Neural cell (in vitro differentiated cells): ENCODE measurements around the gene PHETA2. TPM values are rescaled to one million over a fixed set of nuclear protein-coding genes. Genes with fewer than 3 reads are reported as not detected.
"Not testable (repeated sequence)": the region's sequence is repeated elsewhere in the genome, so short reads cannot be mapped to it uniquely, and the experiment has no call there.

Source experiments
- H2AFZ ChIP-seq: fragments of 200-600, 300-800 bp; sonication (generic), shearing (Covaris generic); 2 replicates; pipeline ENCODE4 v1.6.0; 2014; ENCODE audit warnings: low read depth, mild to moderate bottlenecking, antibody characterized with exemption, low read length, moderate library complexity
- H3F3A ChIP-seq: fragments of 200-600 bp; shearing (Covaris generic); 2 replicates; pipeline ENCODE4 v1.6.1; 2016; ENCODE audit warnings: mild to moderate bottlenecking, moderate library complexity, mixed read lengths, antibody characterized with exemption, low read length; ENCODE audit not compliant: insufficient read depth, poor library complexity, severe bottlenecking
- H3K27ac ChIP-seq: fragments of 200-600, 300-800 bp; sonication (generic), shearing (Covaris generic); 2 replicates; pipeline ENCODE4 v1.5.1; 2014; ENCODE audit warnings: mild to moderate bottlenecking, low read length, moderate library complexity
- H3K27me3 ChIP-seq: fragments of 300-800, 200-600 bp; sonication (generic), shearing (Covaris generic); 2 replicates; pipeline ENCODE4 v1.6.0; 2014; ENCODE audit warnings: mild to moderate bottlenecking, low read depth, low read length, moderate library complexity; ENCODE audit not compliant: insufficient read depth
- H3K36me3 ChIP-seq: fragments of 300-800, 200-600 bp; sonication (generic), shearing (Covaris generic); 2 replicates; pipeline ENCODE4 v1.5.1; 2014; ENCODE audit warnings: mild to moderate bottlenecking, antibody characterized with exemption, low read length, moderate library complexity; ENCODE audit not compliant: insufficient read depth
- H3K4me2 ChIP-seq: fragments of 300-800, 200-600 bp; sonication (generic), shearing (Covaris generic); 2 replicates; pipeline ENCODE4 v1.6.0; 2014; ENCODE audit warnings: mild to moderate bottlenecking, low read length
- H3K4me3 ChIP-seq: fragments of 300-800, 200-600 bp; sonication (generic), shearing (Covaris generic); 2 replicates; pipeline ENCODE4 v1.5.1; 2014; ENCODE audit warnings: mild to moderate bottlenecking, low read length, moderate library complexity
- H3K79me2 ChIP-seq: fragments of 200-600 bp; shearing (Covaris generic); replicated peaks from 2 replicates; pipeline ENCODE4 v1.6.0; 2014; ENCODE audit warnings: mild to moderate bottlenecking, low read length, moderate library complexity; ENCODE audit not compliant: insufficient read depth
- H3K9ac ChIP-seq: fragments of 300-800, 200-600 bp; sonication (generic), shearing (Covaris generic); 2 replicates; pipeline ENCODE4 v1.6.1; 2016; ENCODE audit warnings: mild to moderate bottlenecking, low read length, mixed read lengths
- H3K9me2 ChIP-seq: fragments of 200-600 bp; shearing (Covaris generic); 2 replicates; pipeline ENCODE4 v1.6.1; 2016; ENCODE audit warnings: mild to moderate bottlenecking, low read length, mixed read lengths; ENCODE audit not compliant: insufficient read depth
- H3K9me3 ChIP-seq: fragments of 200-600, 300-800 bp; sonication (generic), shearing (Covaris generic); 2 replicates; pipeline ENCODE4 v1.6.1; 2016; ENCODE audit warnings: mild to moderate bottlenecking, mixed run types, low read length, moderate library complexity, mixed read lengths
- H4K20me1 ChIP-seq: fragments of 200-600 bp; shearing (Covaris generic); 2 replicates; pipeline ENCODE4 v1.6.1; 2016; ENCODE audit warnings: mild to moderate bottlenecking, mixed run types; ENCODE audit not compliant: insufficient read depth
- EP300 ChIP-seq: fragments of 450-650 bp; conservative IDR thresholded peaks from 2 replicates; pipeline ENCODE4 v1.6.1; 2014; ENCODE audit warnings: antibody characterized with exemption, mild to moderate bottlenecking, moderate library complexity; ENCODE audit not compliant: poor library complexity, severe bottlenecking
- EZH2 ChIP-seq: fragments of 200-600, 300-800 bp; shearing (Covaris generic), sonication (generic); IDR thresholded peaks from 2 replicates; pipeline ENCODE4 v1.6.1; 2014; ENCODE audit warnings: antibody characterized with exemption, low read length, borderline replicate concordance, mild to moderate bottlenecking; ENCODE audit not compliant: insufficient read depth, poor library complexity, severe bottlenecking
- MXI1 ChIP-seq: fragments of 450-650 bp; conservative IDR thresholded peaks from 2 replicates; pipeline ENCODE4 v1.6.1; 2014; ENCODE audit warnings: antibody characterized with exemption, mild to moderate bottlenecking; ENCODE audit not compliant: poor library complexity, severe bottlenecking
- POLR2AphosphoS5 ChIP-seq: IDR thresholded peaks from 2 replicates; pipeline ENCODE4 v1.6.1; 2012
- RAD21 ChIP-seq: fragments of 450-650 bp; conservative IDR thresholded peaks from 2 replicates; pipeline ENCODE4 v1.6.1; 2014; ENCODE audit warnings: antibody characterized with exemption, mild to moderate bottlenecking, moderate library complexity
- SMC3 ChIP-seq: fragments of 450-650 bp; conservative IDR thresholded peaks from 2 replicates; pipeline ENCODE4 v1.6.1; 2014; ENCODE audit warnings: antibody characterized with exemption, mild to moderate bottlenecking, moderate library complexity; ENCODE audit not compliant: poor library complexity
- TAF1 ChIP-seq: IDR thresholded peaks from 2 replicates; pipeline ENCODE4 v1.6.1; 2012; ENCODE audit warnings: low read depth
- polyA plus RNA-seq: library from polyadenylated mRNA; depleted of rRNA; stranded (reverse); fragments of >200 nt; gene quantifications from 2 replicates; pipeline ENCODE4 v1.2.3, GENCODE V29; 2014
- TF ChIP-seq, protein P1 (sequence below): IDR thresholded peaks from 2 replicates; pipeline ENCODE4 v1.6.1; 2012; ENCODE audit warnings: borderline replicate concordance
- TF ChIP-seq, protein P2 (sequence below): fragments of 450-650 bp; IDR thresholded peaks from 2 replicates; pipeline ENCODE4 v1.5.1; 2014; ENCODE audit warnings: antibody characterized with exemption, mild to moderate bottlenecking, moderate library complexity; ENCODE audit not compliant: poor library complexity, severe bottlenecking

The PHETA2 gene
- polyA plus RNA-seq, 1 donor from 2014 or later, result 0.42 TPM

DNA sequence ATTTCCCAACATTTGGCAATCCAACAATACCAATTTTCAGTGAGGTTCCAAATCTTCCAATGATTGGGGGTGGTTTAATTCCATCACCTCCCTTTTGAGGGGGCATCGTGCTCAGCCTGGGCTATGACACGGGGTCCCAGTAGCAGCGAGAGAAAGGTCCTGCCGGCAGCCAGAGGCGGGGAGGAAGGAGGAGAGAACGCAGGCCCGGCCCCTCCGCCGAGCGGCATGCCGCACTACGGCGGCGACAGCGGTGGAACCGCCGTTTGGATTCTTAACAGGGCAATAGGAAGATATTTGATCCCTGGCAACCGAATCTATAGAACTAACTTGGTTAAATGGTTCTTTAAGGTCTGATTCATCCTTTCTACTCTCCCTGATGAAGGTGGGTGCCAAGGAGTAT, 34.8 kb downstream of the PHETA2 start:
- Histone ChIP-seq H4K20me1 (no peaks in the 10 kb centered on the region), H3K4me3 (no peak overlapping the region), H3K9ac (no peak overlapping the region), H3K36me3 (no peaks in the 10 kb centered on the region), H3K79me2 (no peaks in the 10 kb centered on the region), H3K27me3 (no peaks in the 10 kb centered on the region), H3K27ac (no peak overlapping the region), H3K4me2 (no peak overlapping the region), H3K9me2 (no peaks in the 10 kb centered on the region), H3F3A (no peaks in the 10 kb centered on the region), H2AFZ (no peak overlapping the region), H3K9me3 (no peaks in the 10 kb centered on the region)
- TF ChIP-seq MXI1 (no peak), EZH2 (no peak), EP300 (no peak), RAD21 (no peak), SMC3 (no peak), TAF1 (no peak), POLR2AphosphoS5 (no peak)
- TF ChIP-seq, protein P1, sequence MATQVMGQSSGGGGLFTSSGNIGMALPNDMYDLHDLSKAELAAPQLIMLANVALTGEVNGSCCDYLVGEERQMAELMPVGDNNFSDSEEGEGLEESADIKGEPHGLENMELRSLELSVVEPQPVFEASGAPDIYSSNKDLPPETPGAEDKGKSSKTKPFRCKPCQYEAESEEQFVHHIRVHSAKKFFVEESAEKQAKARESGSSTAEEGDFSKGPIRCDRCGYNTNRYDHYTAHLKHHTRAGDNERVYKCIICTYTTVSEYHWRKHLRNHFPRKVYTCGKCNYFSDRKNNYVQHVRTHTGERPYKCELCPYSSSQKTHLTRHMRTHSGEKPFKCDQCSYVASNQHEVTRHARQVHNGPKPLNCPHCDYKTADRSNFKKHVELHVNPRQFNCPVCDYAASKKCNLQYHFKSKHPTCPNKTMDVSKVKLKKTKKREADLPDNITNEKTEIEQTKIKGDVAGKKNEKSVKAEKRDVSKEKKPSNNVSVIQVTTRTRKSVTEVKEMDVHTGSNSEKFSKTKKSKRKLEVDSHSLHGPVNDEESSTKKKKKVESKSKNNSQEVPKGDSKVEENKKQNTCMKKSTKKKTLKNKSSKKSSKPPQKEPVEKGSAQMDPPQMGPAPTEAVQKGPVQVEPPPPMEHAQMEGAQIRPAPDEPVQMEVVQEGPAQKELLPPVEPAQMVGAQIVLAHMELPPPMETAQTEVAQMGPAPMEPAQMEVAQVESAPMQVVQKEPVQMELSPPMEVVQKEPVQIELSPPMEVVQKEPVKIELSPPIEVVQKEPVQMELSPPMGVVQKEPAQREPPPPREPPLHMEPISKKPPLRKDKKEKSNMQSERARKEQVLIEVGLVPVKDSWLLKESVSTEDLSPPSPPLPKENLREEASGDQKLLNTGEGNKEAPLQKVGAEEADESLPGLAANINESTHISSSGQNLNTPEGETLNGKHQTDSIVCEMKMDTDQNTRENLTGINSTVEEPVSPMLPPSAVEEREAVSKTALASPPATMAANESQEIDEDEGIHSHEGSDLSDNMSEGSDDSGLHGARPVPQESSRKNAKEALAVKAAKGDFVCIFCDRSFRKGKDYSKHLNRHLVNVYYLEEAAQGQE, result no peak
- TF ChIP-seq, protein P2, sequence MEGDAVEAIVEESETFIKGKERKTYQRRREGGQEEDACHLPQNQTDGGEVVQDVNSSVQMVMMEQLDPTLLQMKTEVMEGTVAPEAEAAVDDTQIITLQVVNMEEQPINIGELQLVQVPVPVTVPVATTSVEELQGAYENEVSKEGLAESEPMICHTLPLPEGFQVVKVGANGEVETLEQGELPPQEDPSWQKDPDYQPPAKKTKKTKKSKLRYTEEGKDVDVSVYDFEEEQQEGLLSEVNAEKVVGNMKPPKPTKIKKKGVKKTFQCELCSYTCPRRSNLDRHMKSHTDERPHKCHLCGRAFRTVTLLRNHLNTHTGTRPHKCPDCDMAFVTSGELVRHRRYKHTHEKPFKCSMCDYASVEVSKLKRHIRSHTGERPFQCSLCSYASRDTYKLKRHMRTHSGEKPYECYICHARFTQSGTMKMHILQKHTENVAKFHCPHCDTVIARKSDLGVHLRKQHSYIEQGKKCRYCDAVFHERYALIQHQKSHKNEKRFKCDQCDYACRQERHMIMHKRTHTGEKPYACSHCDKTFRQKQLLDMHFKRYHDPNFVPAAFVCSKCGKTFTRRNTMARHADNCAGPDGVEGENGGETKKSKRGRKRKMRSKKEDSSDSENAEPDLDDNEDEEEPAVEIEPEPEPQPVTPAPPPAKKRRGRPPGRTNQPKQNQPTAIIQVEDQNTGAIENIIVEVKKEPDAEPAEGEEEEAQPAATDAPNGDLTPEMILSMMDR, result no peak

DNA sequence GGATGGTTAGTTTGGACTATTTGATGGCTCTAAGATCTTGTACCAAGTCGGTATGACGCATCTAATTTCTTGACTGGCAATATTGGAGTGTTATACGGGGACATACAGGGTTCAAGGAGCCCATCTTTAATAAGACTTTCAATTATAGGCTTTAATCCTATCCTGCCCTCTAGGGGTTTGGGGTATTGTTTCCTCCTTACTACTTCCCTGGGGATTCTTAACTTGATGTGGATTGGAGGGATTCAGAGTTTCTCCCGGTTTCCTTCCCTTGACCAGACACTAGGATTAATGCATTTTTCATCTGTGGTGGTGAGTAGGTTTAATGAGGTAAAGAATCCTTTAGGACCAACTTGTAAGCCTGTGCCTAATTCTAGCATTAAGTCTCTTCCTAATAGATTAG, 37.8 kb downstream of the PHETA2 start:
- no peaks in the 10 kb centered on the region for H4K20me1 ChIP-seq
- H3K4me2 ChIP-seq, result no peak overlapping the region
- no peak overlapping the region for H3K27ac ChIP-seq
- H3K9ac ChIP-seq, result no peak overlapping the region
- TF ChIP-seq SMC3 (no peak), TAF1 (no peak), POLR2AphosphoS5 (no peak), EP300 (no peak), MXI1 (no peak), RAD21 (no peak), EZH2 (no peak)
- TF ChIP-seq, protein P1, result no peak
- TF ChIP-seq, protein P2, result no peak
- no peaks in the 10 kb centered on the region for H3K79me2 ChIP-seq
- H3K4me3 ChIP-seq, result no peak overlapping the region
- no peak overlapping the region for H2AFZ ChIP-seq
- no peaks in the 10 kb centered on the region for H3K36me3 ChIP-seq
- no peaks in the 10 kb centered on the region for H3K9me3 ChIP-seq
- no peaks in the 10 kb centered on the region for H3K9me2 ChIP-seq
- H3K27me3 ChIP-seq, result no peaks in the 10 kb centered on the region
- no peaks in the 10 kb centered on the region for H3F3A ChIP-seq

- not testable (repeated sequence) for H3K4me2 ChIP-seq, H3K9me2 ChIP-seq, H3K9me3 ChIP-seq, H3K36me3 ChIP-seq, H3K27ac ChIP-seq, H3F3A ChIP-seq, H3K79me2 ChIP-seq, H3K9ac ChIP-seq, H4K20me1 ChIP-seq, H3K27me3 ChIP-seq, H3K4me3 ChIP-seq, H2AFZ ChIP-seq
These were observed 38.7 kb downstream of the PHETA2 start for GRCh38 chr22:42112793-42113192.
